OCI-LY3 (cell line): ENCODE measurements around the gene SYTL3.

Experiments
- H2AFZ ChIP-seq: fragments of 200-600, 300-600 bp; shearing (Covaris generic); 2 replicates; pipeline ENCODE4 v1.6.0; 2014; ENCODE audit warnings: antibody characterized with exemption, low read depth, low read length
- H3K27ac ChIP-seq: fragments of 200-600, 300-600 bp; sonication (generic); 2 replicates; pipeline ENCODE4 v1.5.1; 2014; ENCODE audit warnings: mild to moderate bottlenecking, low read length, moderate library complexity, mixed read lengths
- H3K27me3 ChIP-seq: fragments of 200-600, 300-600 bp; sonication (generic); 2 replicates; pipeline ENCODE4 v1.6.1; 2014; ENCODE audit warnings: low read depth, low read length, mixed read lengths
- H3K36me3 ChIP-seq: fragments of 200-600, 300-600 bp; sonication (generic); replicated peaks from 2 replicates; pipeline ENCODE3; 2014; ENCODE audit warnings: low read depth, low read length, mixed read lengths
- H3K4me1 ChIP-seq: fragments of 300-600, 200-600 bp; sonication (generic); 2 replicates; pipeline ENCODE4 v1.6.1; 2014; ENCODE audit warnings: low read length, mixed read lengths
- H3K4me2 ChIP-seq: fragments of 200-600, 300-600 bp; sonication (generic); 2 replicates; pipeline ENCODE4 v1.6.1; 2014; ENCODE audit warnings: low read length, mixed read lengths
- H3K4me3 ChIP-seq: fragments of 300-600, 200-600 bp; sonication (generic); 2 replicates; pipeline ENCODE4 v1.5.1; 2014; ENCODE audit warnings: antibody characterized with exemption, mild to moderate bottlenecking, low read length, moderate library complexity
- H3K79me2 ChIP-seq: fragments of 300-600, 200-600 bp; shearing (Covaris generic); 2 replicates; pipeline ENCODE4 v1.6.1; 2014; ENCODE audit warnings: mild to moderate bottlenecking, low read length, mixed read lengths
- H3K9ac ChIP-seq: fragments of 300-600, 200-600 bp; shearing (Covaris generic); 2 replicates; pipeline ENCODE4 v1.6.0; 2014; ENCODE audit warnings: mild to moderate bottlenecking, low read length, moderate library complexity
- H3K9me3 ChIP-seq: fragments of 200-600, 300-600 bp; shearing (Covaris generic); 2 replicates; pipeline ENCODE4 v1.6.1; 2014; ENCODE audit warnings: low read length, mixed read lengths; ENCODE audit not compliant: insufficient read depth
- H4K20me1 ChIP-seq: fragments of 200-600, 300-600 bp; sonication (generic); 2 replicates; pipeline ENCODE4 v1.6.1; 2016; ENCODE audit warnings: low read length, mixed read lengths; ENCODE audit not compliant: insufficient read depth
- EZH2phosphoT487 ChIP-seq: fragments of 200-600 bp; shearing (Covaris generic); IDR thresholded peaks from 2 replicates; pipeline ENCODE4 v1.6.1; 2018; ENCODE audit warnings: antibody characterized with exemption, mixed run types, low read depth
- TF ChIP-seq, protein P1 (sequence below): fragments of 200-600, 300-600 bp; sonication (generic); IDR thresholded peaks from 2 replicates; pipeline ENCODE4 v1.5.1; 2014; ENCODE audit warnings: antibody characterized with exemption, low read length, low read depth

Gene SYTL3

DNA sequence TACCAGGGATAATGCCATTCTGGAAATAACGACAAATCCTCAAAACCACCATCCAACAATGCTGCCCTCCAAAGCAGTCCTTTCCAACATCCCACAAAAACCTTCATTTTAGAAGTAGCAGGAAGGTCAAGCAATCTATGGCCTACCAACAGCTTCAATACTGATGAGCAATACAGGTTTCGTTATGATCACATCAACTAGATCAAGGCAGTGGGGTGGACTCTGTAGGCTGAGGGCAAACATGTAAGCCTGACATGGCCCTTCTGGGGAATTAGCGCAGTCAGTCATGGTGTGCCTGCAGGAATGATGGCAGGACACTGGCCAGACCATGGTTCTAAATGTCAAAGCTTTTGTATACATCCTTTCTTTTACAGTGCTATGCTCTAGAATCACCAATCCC is 127.7 kb downstream of the SYTL3 start:
- no peak overlapping the region for H2AFZ ChIP-seq
- H3K9ac ChIP-seq = no peak overlapping the region
- H3K36me3 ChIP-seq = peaks cover 47% of the 10 kb centered on the region
- H4K20me1 ChIP-seq = no peaks in the 10 kb centered on the region; the same call in none of the 2 replicates
- H3K4me1 ChIP-seq = no peaks in the 10 kb centered on the region
- no peak overlapping the region for H3K4me2 ChIP-seq
- H3K4me3 ChIP-seq = no peak overlapping the region
- TF ChIP-seq, protein P1, sequence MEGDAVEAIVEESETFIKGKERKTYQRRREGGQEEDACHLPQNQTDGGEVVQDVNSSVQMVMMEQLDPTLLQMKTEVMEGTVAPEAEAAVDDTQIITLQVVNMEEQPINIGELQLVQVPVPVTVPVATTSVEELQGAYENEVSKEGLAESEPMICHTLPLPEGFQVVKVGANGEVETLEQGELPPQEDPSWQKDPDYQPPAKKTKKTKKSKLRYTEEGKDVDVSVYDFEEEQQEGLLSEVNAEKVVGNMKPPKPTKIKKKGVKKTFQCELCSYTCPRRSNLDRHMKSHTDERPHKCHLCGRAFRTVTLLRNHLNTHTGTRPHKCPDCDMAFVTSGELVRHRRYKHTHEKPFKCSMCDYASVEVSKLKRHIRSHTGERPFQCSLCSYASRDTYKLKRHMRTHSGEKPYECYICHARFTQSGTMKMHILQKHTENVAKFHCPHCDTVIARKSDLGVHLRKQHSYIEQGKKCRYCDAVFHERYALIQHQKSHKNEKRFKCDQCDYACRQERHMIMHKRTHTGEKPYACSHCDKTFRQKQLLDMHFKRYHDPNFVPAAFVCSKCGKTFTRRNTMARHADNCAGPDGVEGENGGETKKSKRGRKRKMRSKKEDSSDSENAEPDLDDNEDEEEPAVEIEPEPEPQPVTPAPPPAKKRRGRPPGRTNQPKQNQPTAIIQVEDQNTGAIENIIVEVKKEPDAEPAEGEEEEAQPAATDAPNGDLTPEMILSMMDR = no peak
- no peak for TF ChIP-seq EZH2phosphoT487
- no peaks in the 10 kb centered on the region for H3K9me3 ChIP-seq
- H3K79me2 ChIP-seq = peaks cover 7% of the 10 kb centered on the region; the same call in 1 of the 2 replicates
- H3K27me3 ChIP-seq = no peaks in the 10 kb centered on the region
- no peak overlapping the region for H3K27ac ChIP-seq

DNA sequence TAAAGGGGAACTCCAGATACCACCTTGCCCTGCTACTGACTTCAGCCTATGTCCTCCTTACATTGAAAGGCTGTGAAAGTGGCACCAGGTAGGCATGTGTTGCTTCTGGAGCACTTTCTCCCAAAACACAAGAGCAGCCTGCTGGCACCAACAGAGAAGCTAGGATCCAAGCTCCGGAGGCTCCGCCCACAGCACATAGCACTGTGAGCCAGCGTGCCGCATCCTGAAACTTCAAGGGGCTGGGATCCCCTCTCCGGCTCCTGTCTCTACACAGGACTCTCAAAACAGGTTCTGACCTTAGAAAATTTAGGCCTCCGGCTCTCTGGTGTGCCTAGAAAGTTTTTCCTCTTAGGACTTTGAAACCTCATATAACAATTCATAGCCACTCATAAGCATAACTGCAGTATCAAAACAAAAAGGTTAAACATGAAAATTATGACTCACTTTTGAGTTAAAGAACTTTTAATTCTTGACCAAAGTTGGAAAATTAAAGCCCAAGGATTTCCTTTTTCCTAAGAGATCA is 128.2 kb downstream of the SYTL3 start:
- Histone ChIP-seq H3K9me3 (no peaks in the 10 kb centered on the region), H3K27ac (no peak overlapping the region), H4K20me1 (no peaks in the 10 kb centered on the region; the same call in none of the 2 replicates), H2AFZ (no peak overlapping the region), H3K4me3 (no peak overlapping the region), H3K4me2 (no peak overlapping the region), H3K79me2 (peaks cover 7% of the 10 kb centered on the region; the same call in 1 of the 2 replicates), H3K4me1 (no peaks in the 10 kb centered on the region), H3K27me3 (no peaks in the 10 kb centered on the region), H3K9ac (no peak overlapping the region), H3K36me3 (peaks cover 51% of the 10 kb centered on the region)
- no peak for TF ChIP-seq EZH2phosphoT487
- TF ChIP-seq, protein P1 = no peak

DNA sequence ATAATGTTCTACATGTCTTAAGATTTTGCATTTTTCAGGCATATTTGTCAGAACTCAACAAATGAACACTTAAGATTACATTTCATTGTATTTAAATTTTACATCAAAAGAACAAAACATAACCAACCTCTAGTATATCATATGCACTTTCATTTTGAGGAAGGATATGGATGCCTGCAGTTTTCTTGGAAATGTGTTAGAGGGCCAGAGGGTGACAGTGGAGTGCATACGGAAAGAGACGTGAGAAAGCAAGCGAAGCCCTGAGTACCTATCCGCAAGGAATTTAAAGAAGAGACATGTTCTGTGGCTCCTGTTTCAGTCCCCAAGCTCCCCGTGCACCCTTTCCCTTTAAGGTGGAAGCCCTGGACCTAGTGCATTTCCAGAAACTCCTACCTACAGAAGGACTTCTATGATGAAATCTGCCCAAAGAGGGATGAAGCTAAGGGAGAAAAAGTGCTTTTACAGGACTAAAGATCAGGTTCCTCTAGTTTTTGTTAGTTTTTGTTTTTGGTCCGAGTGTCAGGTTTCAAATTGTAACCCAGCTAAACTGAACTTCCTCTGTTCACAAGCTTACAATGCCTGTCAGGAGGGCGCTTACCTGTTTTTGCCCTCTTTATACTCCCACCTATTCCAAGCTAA is 130.5 kb downstream of the SYTL3 start:
- Histone ChIP-seq H3K36me3 (peaks cover 64% of the 10 kb centered on the region), H3K79me2 (peaks cover 7% of the 10 kb centered on the region; the same call in 1 of the 2 replicates), H3K4me2 (no peak overlapping the region), H3K4me3 (no peak overlapping the region), H3K27me3 (no peaks in the 10 kb centered on the region), H3K9ac (no peak overlapping the region), H4K20me1 (peaks cover 2% of the 10 kb centered on the region), H3K4me1 (no peaks in the 10 kb centered on the region), H2AFZ (no peak overlapping the region), H3K9me3 (no peaks in the 10 kb centered on the region), H3K27ac (no peak overlapping the region)
- no peak for TF ChIP-seq EZH2phosphoT487
- TF ChIP-seq, protein P1 = no peak

DNA sequence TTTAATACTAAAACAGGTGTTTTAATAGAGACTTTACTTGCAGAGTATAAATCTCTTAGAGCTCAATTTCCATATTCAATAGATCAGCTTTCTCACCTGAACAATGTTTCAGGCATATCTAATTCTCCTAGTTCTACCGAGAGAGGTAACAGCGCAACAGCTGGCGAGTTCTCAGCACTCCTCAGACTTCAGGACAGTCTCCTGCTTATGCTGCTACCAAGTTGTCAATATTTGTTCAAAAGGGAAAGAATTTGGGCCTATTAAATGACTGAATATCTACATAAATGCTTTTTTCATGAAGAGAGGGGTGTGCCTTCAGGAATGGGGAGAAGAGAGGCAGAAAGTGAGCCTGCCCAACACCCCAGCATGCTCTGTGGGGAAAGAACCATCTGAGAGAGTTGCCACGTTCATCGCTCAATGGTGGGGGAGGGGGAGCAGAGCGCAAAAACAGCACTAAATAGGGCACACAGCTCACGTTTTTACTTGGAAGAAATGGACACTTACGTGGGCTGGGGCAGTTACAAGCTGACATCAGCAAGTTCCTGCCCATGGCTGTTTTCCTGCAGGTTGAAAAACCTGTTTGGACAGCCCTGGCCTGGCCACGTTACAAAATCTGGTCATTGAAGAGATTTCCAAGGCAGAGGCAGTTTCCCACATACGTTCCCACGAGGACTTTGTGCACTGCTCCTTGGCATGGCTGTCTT is 131.3 kb downstream of the SYTL3 start:
- Histone ChIP-seq H2AFZ (no peak overlapping the region), H3K9ac (no peak overlapping the region), H3K4me2 (no peak overlapping the region), H3K4me3 (no peak overlapping the region), H3K79me2 (peaks cover 7% of the 10 kb centered on the region; the same call in 1 of the 2 replicates), H3K36me3 (peaks cover 56% of the 10 kb centered on the region), H3K4me1 (no peaks in the 10 kb centered on the region), H4K20me1 (peaks cover 2% of the 10 kb centered on the region), H3K27me3 (no peaks in the 10 kb centered on the region), H3K9me3 (no peaks in the 10 kb centered on the region), H3K27ac (no peak overlapping the region)
- TF ChIP-seq, protein P1 = no peak
